GM10847 (cell line): ENCODE results near the gene SNX14.

ENCODE experiments used
- POLR2A ChIP-seq: IDR thresholded peaks from 2 replicates; pipeline ENCODE4 v1.6.1; 2011; ENCODE audit not compliant: insufficient read length; ENCODE audit errors: extremely low read depth

SNX14 gene

DNA sequence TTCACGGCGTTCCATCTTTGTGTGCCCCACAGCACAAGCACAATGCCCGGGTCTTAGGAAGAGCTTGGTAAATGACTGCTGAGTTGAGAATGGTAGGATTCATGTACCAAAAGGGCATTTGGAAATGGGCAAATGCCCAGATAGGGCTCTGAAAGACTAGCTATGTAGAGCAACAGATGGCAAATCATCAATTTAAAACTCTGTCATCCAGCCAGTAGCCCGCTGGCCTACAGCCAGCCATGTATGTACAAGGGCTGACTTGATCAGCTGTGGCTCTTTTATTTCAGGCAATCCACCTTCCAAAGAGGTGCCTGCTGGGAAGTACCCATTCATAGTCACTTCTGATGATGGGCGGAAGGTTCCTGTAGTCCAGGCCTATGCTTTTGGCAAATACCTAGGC, 108.7 kb downstream of the SNX14 start:
- TF ChIP-seq POLR2A: no peak

DNA sequence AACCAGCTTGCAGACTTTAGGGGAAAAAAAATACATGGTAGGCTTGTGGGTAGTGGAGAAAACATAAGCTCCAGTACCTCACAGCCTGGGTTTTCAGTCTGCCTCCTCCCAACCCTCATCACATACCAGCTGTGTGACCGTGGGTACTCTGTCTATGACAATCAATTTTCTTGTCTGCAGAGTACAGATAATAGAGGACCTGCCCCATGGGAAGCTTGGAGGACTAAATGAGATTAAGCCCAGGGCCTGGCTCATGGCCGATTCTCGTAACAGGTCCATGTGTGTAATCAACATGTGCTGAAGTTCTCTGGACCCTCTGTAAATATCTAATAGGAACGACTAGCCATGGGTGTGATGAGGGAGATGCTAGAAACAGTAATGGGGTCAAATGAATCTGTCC, 109.8 kb downstream of the SNX14 start:
- no peak for TF ChIP-seq POLR2A

DNA sequence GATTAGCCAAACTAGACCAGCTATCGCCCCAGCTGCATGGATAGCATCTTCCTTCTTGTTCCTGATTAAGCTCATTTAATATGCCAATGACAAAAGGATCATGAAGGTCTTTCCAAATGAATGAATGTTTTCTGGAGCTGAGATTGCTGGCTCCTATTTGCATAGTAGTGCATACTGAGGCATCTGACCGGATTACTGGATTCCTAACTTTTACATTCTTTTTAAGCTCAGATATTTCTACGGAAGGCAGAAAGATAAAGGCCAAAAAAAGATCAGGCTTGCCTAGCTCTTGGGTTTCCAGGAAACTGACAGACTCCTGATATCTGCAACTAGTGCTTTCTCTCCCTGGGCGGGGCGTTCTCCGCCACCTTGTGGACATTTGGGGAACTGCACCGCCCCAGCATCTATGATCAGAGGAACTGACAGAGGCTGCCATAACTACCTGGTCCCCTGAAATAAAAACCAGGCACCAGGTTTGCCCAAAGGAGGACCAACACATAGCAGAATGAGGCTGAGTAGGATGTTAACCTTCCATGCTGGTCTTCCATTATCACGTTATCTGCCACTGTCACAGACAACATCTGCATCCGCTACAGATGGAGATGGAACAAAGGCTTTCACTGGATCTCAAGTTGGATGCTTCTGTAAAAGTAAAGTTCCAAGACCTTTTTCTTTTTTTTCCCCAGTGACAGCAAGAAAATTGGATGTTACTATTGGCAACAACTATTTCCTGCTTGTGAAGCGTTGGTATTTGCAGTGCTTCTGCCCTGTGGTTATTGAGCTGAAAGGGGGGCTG, 110.6 kb downstream of the SNX14 start:
- no peak for TF ChIP-seq POLR2A

DNA sequence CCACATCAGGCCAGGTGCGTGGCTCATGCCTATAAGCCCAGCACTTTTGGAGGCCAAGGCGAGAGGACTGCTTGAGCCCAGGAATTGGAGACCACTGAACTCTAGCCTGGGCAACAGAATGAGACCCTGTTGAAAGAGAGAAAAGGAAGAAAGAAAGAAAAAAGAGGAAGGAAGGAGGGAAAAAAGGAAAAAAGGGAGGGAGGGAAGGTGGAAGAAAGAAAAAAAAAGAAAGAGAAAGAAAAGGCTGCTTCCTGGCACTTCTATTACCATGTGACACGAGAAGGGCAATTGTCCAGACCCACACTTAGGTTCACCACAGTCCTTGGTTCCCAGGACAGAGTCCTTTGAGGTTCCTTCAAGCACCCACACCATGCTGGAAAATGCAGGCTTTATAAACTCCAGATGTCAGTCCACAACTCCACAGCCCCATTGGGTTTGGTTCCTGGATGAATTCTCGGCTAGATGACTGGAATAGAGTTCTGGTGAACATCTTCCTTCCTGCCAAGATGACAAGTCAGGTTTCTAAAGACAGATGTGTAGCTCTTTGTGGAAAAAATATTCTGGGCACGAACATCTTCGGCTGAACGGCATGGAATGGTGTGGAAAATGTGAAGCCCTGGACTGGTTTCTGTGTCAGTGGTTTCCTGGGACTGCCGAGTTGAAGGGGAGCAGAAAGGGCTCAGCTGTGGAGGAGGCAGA, 111.3 kb downstream of the SNX14 start:
- TF ChIP-seq POLR2A: no peak

DNA sequence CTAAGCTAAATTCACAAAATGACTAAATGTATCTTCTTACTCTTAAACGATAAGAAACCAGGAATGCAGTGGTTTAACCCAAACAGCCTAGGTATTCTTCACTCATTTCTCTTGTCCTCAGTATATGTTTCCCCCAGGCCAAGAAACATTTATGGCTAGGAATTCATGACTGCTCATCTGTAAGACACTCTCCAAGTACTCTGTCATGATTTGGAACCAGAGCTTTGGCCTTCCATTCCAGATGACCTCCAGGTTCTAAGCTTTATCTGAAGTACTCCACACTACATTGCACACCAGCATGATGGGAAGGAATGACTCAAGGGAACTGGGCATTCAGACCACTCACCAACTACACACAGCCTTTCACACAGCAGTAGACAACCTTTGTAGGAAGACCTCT, 114.5 kb downstream of the SNX14 start:
- no peak for TF ChIP-seq POLR2A

DNA sequence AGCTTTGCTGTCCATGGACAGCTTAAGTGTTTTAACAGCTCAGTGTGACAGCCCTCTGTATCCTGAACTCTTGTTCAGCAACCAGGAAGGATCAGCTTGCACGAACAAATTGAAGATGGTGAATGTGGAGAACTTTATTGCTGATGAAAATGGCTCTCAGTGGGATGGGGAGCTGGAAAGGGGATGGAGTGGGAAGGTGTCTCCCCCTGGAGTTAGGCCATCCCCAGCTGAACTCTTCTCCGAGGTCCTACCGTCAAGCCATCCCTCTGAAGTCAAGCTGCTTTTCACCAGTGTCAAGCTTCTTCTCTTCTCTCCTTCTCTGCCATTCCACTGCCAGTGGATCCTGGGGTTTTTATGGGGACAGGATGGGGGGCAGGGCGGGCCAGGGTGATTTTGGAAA, 117.1 kb downstream of the SNX14 start:
- no peak for TF ChIP-seq POLR2A

DNA sequence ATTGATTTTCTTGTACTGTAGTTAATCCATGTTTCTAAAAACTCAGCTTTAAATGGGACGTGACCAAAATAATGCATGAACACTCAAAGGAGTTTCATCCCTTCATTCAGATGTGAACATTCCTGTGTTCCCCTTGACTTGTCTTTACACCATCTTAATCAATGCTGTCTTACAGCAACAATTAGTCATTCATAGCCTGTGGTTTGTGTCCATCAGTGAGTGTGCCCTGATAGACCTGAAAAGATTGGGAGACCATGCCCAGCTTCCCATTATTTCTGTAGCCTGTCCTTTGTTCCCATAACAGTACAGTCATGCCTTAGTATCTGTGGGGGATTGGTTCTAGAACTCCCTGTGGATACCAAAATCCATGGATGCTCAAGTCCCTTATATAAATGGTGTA, 119.9 kb downstream of the SNX14 start:
- no peak for TF ChIP-seq POLR2A

DNA sequence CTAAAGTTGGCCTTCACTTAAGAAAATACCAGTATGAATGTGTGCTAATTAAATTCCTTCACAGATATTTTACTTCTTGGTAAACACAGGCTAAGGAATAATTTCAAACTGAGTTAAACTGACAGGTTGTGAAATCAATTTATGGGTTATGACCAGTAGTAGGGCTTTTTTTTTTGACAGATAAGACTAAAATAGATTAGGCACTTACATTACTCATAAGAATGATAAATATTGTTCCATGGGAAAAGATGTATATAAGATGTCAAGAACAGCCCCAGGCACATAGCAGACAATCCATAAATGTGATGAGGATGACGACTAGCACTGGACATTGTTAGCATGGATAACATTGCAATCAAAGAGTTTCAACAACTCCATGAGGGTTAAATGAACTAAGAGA, 120.9 kb downstream of the SNX14 start:
- no peak for TF ChIP-seq POLR2A

DNA sequence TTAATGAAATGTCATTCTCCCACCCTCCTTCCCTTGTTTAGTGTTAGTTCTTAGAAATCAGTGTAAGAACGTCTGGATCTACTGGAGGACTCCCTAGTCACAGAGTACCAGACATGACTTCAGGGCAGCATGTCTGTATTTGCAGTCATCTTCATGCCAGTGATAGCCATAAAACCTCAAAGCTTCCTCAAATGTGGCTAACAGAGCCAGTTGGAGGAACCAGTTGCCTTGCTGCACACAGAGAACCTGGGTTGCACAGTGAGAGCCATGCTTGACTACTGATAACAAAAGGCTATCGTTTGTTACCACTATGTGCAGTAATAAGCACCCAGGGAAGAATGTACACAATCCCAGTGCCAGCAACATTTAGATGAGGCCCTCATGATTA, 123.6 kb downstream of the SNX14 start:
- no peak for TF ChIP-seq POLR2A

DNA sequence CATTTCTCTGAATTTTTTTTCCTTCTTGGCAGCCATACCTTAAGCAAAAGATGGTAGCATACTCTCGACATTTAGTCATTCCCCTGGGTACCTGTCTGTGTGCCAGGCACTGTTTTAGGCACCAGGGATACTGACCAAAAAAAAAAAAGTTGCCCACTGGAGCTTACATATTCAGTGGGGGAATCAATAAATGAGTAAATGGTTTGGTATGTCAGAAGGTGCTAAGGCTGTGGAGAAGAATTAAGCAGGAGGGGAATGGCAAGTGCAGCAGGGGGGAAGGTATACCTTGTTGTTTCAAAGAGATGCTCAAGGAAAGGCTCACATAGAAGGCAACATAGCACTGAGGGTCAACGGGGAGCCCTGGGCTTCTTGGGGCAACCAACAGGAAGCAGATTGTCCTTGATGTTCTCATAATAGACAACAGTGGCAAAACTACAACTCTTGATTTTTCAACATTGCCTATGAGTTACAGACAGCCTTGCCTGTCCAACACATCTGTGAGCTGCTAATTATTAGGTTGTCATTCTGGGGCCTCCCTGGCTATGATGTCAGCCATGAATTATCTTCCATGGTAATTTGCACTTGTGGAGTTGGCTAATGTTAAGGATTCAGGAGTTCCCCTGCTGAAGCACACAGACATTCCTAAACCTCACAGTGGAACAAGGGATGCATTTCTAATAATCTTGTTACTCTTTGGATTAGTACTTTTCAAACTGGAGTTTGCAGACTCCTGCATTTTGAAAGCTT, 124.2 kb downstream of the SNX14 start:
- no peak for TF ChIP-seq POLR2A

DNA sequence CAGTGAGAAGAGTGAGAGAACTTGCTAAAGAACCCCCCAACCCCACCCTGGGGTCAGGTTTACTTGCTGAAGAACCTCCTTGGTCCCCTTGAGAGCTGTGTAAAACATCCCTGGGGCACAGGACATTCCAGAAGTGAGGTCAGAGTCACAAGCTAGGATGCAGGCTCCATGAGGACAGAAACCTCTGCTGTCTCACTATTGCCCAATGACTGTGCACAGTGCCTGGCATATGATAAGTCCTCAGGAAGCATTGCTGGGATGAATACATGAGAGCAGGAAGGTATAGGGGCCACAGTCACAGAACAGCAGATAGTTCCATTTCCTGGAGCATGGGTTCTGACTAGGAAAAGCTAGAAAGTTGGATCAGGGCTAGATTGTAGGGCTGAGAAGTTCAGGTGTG, 125.3 kb downstream of the SNX14 start:
- TF ChIP-seq POLR2A: no peak

DNA sequence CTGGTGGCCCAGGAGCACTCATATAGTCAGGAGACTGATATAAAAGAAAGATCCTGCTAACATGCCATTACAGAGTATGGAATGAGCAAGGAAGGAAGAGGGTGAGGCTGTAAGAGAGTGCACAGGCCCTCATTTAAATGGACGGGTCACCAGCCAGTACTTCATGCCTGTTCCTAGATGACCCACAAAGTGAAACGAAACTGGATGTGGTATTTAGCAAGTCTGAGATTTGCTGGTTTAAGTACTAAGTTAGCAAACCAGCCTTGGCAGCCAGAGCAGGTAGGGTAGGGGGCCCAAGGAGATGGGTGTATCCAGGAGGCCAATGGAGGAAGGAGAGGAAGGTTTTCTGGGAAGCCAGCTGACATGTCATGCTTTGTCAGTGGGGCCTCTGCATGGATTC, 127.9 kb downstream of the SNX14 start:
- TF ChIP-seq POLR2A: no peak

DNA sequence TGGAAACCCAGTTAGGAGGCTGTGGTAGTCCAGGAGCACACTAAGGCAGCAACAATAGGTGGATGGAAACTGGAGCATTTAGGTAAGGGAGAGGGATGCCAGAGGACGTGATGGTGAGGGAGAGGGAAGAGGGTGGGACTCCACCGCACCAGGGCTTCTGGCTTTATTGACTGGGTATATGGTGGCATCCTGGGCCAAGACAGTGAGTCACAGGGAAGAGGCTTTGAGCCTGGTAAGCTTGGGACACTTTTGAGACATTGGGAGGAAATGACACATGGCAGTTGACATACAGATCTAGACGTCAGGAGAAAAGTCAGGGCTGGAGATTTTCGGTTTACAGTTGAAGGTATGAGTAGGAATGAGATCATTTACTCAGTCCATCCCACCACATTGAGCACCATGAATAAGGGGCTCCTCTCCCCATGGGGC, 128.9 kb downstream of the SNX14 start:
- TF ChIP-seq POLR2A: no peak

DNA sequence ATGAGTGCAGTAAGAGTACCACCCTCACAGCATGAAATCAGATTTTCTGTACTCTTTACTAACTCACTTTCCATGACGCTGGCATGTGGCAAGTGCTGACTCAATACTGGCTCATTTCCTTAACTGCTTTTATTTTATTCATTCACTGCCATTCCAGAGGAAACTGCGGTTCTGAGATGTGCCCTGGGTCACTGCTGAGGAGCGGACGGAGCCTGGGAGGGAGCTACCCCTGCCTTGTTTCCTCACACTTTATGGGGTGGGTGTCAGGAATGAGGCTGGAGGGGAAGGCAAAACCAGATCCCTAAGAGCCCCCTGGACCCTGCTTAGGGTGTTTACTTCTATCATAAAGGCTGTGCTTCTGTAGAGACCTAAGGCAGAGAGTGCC, 129.4 kb downstream of the SNX14 start:
- no peak for TF ChIP-seq POLR2A

DNA sequence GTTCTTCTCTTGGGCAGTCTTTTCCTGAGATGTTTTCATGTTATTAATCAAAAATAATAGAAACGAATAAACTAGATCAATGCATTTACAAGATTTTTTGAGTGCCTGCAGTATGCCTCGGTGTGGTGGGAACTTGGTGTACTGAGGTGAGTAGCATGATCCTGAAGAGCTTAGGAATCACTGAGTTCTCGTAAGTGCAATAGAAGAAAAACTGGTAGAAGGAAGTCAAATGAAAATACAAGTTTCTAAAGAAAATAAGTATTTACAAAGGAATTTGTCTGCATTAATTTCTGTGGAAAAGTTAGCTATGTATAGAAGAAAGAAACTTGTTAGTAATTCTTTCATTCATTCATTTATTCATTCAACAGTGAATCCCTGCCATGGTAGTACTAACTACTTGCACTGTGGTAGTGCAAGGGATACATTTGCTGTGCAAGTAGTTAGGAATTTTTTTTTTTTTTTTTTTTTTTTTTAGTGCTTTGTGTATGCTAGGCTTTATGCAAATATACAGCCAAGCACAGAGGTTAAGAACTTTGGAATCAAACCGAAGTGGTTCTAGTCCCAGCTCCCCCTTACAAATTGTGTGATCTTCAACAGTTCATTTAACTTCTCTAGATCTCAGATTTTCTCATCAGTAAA, 129.9 kb downstream of the SNX14 start:
- TF ChIP-seq POLR2A: no peak

DNA sequence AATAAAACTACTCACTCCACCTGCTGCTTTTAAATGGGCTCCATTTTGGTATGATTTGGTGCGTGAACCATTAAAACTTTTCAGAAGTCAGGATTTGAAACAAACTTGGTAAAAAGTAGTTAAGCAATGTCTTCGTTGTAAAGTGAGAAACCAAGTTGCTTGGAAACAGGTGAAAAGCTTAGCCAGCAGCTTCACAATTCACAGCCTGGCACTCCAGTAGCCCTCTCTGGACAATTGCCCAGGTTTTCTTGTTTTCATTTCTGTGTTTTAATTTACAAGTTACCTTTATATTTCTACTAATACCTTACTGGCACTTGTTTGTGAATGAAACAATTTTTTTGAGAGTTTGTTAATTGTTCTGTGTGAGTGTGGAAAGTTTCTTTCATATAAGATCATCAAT, 131.0 kb downstream of the SNX14 start:
- no peak for TF ChIP-seq POLR2A
